GM21390 (cell line): Measurements from ENCODE around the gene RAB3GAP1.
"Not testable (repeated sequence)": the region's sequence is repeated elsewhere in the genome, so short reads cannot be mapped to it uniquely, and the experiment has no call there.

Source experiments
- ATAC-seq: cut with Tn5 transposase; IDR thresholded peaks from one replicate; pipeline ENCODE4 v1.9.1; 2021; ENCODE audit not compliant: unreplicated experiment

The RAB3GAP1 gene

DNA sequence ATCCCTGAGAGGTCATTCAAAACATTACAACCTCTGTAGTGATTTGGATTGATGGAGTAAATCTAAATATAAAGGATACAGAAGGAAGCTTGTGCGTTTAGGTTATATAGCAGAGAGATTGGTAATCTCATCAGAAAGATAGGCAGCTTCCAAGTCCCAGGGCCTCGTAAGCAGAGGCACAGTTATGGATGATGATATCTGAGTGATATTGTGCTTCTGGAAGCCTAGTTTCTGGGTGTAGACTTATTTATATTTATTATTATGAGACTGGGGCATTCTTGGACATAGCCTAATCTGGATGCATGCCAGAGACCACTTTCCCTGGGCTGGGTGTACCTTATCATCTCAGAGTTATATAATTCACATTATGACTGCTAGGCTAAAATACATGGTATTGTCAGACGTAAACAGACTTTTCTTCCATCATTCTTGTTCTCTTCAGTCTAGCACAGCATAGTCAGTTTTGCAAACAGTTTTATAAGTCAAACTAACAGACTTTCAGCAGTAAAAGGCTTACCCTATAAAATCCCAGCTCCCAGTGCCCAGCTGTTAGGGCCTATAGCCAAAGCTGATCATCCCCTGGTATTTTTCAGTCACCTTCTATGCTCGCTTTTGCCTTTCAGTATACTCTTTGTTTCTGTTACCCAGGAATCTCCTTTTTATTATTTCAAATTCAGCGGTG, 47.9 kb downstream of the RAB3GAP1 start:
- ATAC-seq: no peak

DNA sequence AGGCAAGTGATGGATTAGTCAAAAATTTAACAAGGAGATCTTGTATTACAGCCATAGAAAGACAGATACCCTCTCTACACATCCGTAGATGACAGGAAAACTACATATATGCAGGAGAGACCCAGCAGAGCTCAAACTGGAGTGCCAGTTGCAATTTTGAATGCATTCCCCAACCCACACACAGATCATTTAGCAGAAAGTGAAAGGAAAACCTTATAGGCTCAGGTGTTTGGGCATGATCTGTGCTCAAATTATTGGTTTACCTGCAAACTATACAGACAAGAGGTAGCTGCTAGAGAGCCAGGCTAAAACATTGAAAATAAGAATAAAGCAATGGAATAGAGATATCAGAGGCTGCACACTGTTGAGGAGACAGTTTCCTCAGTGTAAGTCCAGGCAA, 51.8 kb downstream of the RAB3GAP1 start:
- ATAC-seq: no peak

GRCh38 chr2:135105513-135106316, 53.6 kb downstream of the RAB3GAP1 start:
- not testable (repeated sequence) for ATAC-seq

DNA sequence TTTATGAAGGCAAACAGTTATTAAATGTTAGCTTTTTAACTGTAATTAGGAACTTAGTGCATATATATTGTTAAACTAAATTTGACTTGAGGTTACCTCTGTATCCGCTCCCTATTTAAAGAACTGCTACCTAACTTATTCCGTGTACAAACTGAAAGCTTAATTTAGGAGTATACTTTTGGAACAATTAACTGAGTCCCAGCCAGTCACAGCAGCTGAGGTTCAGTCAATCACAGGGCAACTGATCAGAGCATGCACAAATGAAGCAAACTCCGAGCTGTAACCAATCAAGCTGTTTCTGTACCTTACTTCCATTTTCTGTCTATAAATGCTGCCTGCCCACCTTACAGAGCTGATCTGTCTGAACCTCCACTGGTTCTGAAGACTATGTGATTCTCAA, 61.2 kb downstream of the RAB3GAP1 start:
- no peak for ATAC-seq

GRCh38 chr2:135119582-135119981, 67.5 kb downstream of the RAB3GAP1 start:
- ATAC-seq: no peak

DNA sequence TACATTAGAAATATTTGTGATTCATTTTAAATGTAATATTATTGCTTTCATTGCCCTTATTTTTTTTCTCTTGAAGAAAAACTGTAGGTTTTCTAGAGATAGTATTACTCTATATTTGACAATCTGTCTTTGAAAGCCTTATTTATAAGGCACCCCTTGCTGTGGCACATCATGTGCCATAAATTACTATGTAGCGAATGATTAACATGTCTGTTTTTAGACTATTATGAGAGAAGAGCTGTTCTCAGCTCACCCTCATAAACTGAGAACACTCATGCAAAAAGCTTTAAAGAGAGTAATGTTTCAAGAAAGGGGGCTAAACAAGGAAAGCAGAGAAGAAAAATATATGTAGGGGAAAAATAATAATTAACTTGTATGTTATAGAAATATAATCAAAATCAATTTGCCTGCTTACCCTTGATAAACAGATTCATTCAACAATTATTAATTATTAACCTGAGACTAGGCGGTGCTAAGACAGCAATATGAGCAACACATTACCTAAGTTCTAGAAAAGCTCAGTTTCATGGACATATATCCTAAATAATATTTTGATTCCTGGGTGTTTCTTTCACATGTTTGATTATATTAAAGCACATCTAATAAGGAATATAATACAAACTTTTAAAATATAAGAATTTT, 69.0 kb downstream of the RAB3GAP1 start:
- ATAC-seq: no peak

DNA sequence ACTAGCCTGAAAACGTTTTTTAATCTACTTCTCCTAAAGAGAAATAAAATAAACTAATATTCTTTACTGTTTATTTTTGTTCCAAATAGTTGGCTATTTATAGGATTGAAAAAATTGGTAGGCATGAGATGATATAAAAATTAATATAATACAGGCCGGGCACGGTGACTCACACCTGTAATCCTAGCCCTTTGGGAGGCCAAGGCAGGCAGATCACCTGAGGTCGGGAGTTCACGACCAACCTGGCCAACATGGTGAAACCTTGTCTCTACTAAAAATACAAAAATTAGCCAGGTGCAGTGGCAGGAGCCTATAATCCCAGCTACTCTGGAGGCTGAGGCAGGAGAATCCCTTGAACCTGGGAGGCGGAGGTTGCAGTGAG, 69.6 kb downstream of the RAB3GAP1 start:
- ATAC-seq: not testable (repeated sequence)

DNA sequence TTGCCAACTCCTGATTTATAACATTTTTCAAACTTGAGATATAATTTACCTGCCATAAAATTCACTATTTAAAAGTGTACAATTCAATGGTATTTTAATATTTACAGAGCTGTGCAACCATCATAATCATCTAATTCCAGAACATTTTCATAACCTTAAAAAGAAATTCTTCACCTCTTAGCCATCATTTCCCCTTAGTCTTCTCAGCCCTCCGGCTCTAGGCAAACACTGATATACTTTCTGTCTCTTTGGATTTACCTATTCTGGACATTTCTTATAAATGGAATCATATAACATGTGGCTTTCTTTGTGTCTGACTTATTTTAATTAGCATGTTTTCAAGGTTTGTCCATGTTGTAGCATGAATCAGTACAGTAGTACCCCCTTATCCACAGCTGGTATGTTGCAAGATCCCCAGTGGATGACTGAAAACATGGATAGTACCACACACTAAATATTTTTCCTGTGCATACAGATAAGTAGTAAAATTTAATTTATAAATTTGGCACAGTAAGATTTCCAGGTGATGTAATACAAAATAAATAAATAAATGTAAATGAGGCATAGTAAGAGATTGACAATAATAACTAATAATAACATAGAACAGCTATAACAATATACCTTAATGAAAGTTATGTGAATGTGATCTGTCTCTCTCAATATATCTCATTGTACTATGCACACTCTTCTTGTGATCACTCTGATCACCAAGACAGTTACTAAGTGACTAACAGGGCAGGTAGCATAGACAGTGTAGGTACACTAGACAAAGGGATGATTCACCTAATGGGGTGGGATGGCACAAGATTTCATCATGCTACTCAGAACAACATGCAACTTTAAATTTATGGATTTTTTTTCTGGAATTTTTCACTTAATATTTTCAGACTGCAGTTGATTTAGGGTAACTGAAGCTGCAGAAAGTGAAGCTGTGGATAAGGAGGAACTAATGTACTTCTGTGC, 73.1 kb downstream of the RAB3GAP1 start:
- ATAC-seq: no peak

DNA sequence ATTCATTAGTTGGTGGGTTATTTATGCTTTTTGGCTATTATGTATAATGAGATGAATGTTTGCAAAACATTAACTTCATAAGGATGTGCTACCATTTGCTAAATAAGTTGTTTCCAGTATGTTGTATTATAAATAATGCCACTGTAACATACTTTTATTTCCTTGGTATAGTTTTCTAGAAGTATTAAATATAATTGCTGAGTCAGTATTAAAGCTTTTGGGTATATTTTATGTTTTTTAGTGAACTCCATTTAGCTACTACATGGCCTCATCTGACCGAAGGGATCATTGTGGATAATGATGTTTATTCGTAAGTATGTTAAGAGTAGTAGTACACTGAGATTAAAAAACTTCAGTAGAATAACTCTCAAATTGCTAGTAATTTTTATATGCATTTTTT, 73.8 kb downstream of the RAB3GAP1 start:
- no peak for ATAC-seq

- no peak for ATAC-seq
Observed at GRCh38 chr2:135130751-135131150, 78.7 kb downstream of the RAB3GAP1 start.

- no peak for ATAC-seq
Observed at GRCh38 chr2:135132314-135132713, 80.2 kb downstream of the RAB3GAP1 start.

- no peak for ATAC-seq
Observed at GRCh38 chr2:135140606-135141005, 88.5 kb downstream of the RAB3GAP1 start.

- no peak for ATAC-seq
Observed at GRCh38 chr2:135142323-135142722, 90.2 kb downstream of the RAB3GAP1 start.

GRCh38 chr2:135144343-135144742, 92.3 kb downstream of the RAB3GAP1 start:
- no peak for ATAC-seq

GRCh38 chr2:135149251-135149650, 97.2 kb downstream of the RAB3GAP1 start:
- no peak for ATAC-seq

DNA sequence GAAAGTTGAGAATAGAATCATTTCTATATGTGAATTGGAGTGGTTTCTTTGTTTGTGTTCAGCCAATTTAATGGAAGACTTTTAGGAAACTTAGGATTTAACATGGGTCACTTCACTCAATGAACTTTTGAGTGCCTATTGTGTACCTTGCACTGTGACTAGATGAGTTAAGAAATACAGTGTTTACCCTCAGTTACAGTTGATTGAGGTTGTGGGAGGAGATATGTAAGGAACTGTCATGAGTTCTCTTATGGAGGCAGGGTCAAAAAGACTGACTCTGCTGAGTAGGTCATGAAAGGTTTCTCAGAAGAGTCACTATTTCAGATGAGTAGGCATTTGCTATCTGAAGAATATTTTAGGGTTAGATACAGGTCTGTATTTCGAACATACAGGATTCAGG, 98.6 kb downstream of the RAB3GAP1 start:
- ATAC-seq: no peak

DNA sequence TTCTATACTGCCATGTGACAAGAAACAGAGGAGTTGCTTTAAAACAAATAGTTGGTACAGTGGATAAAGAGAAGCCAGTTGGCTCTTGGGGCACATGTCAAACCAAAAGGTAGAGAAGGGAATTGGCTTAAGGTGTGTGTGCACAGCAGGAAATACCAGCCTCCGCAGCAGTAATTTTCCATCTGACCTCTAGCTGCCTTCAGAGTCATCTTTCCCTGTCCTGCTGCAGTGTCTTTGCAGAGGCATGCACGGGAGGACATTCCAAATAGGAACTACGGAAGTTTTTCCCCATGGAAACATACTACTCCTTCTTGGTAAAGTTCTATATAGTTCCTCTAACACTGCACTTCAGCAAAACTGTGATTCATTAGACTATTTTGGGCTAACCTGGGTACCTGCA, 99.5 kb downstream of the RAB3GAP1 start:
- no peak for ATAC-seq

- no peak for ATAC-seq
Observed at GRCh38 chr2:135152361-135152760, 100.3 kb downstream of the RAB3GAP1 start.

DNA sequence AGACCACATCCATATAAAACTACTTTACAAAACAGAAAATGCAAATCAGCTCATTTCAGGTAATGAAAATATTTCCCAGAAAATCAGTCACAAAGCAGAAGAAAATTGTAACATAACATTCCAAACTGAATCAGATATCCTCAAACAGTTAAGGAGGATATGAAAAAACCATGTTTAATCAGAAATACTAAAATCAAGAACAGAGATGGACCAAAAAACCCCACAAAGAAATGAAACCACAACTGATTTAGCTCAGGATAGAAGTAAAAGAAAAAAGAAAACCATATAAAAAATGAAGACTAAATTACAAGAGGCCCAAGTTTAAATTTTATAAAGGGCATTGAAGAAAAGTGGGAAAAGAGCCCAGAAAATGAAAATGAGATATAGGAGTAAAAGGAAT, 102.9 kb downstream of the RAB3GAP1 start:
- ATAC-seq: no peak

DNA sequence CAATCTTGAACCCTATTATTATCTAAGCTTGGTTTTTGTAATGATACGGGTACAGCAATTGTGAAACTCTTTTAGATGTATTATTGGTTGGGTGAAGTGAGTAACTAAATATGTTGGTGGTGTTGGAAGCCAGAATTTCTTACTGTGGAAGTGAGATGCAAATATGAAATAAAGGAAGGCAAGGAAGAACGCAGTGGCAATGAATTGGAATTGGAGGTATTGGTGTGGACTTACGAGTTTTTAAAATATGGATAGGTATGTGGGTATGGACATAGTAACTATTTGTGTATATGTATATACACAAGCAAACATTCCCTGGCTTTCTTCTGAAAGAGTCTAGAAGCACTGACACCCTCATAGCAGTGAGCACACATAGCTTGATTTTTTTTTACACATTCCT, 105.8 kb downstream of the RAB3GAP1 start:
- ATAC-seq: no peak

GRCh38 chr2:135159191-135159590, 107.1 kb downstream of the RAB3GAP1 start:
- ATAC-seq: no peak
